GM15510 (cell line): Measurements from ENCODE around the gene CD72.

Experiments used
- POLR2A ChIP-seq: IDR thresholded peaks from 3 replicates; pipeline ENCODE4 v1.6.1; 2011; ENCODE audit warnings: borderline replicate concordance; ENCODE audit not compliant: insufficient read length; ENCODE audit errors: extremely low read depth

CD72 gene

GRCh38 chr9:35618325-35618727 lies at the start of gene CD72:
CD72 (minus strand) TSS chr9:35618413; CDS start chr9:35618303, 110 bp downstream.
- peak; percentile 43 for TF ChIP-seq POLR2A

GRCh38 chr9:35667939-35668338 lies 49.7 kb upstream of the CD72 start:
- TF ChIP-seq POLR2A = no peak

- TF ChIP-seq POLR2A = no peak
Measured at GRCh38 chr9:35666549-35666948, 48.3 kb upstream of the CD72 start.

- no peak for TF ChIP-seq POLR2A
Measured at GRCh38 chr9:35666045-35666444, 47.8 kb upstream of the CD72 start.

GRCh38 chr9:35665471-35665818 lies 47.2 kb upstream of the CD72 start:
- no peak for TF ChIP-seq POLR2A

GRCh38 chr9:35664531-35665470 lies 46.6 kb upstream of the CD72 start, which contains the start of gene ARHGEF39:
ARHGEF39 (minus strand) TSS chr9:35665195; CDS start chr9:35665169, 26 bp downstream.
- peak; percentile 83 for TF ChIP-seq POLR2A

- TF ChIP-seq POLR2A = no peak
Measured at GRCh38 chr9:35662437-35662836, 44.2 kb upstream of the CD72 start.

- TF ChIP-seq POLR2A = no peak
Measured at GRCh38 chr9:35661756-35662350, 43.6 kb upstream of the CD72 start.

- no peak for TF ChIP-seq POLR2A
Measured at GRCh38 chr9:35660966-35661415, 42.8 kb upstream of the CD72 start.

GRCh38 chr9:35659340-35659739 lies 41.1 kb upstream of the CD72 start:
- no peak for TF ChIP-seq POLR2A

- no peak for TF ChIP-seq POLR2A
Measured at GRCh38 chr9:35658968-35659220, 40.7 kb upstream of the CD72 start.

GRCh38 chr9:35658137-35658967 lies 40.1 kb upstream of the CD72 start, which contains the start of gene CCDC107:
CCDC107 (plus strand) TSS chr9:35658292; CDS start chr9:35658380, 88 bp downstream.
- TF ChIP-seq POLR2A = peak; percentile 87

GRCh38 chr9:35657546-35658136 lies 39.4 kb upstream of the CD72 start, which contains the start of gene RMRP:
RMRP (minus strand) TSS chr9:35658019.
- TF ChIP-seq POLR2A = no peak

- TF ChIP-seq POLR2A = no peak
Measured at GRCh38 chr9:35656831-35657545, 38.8 kb upstream of the CD72 start.
